ENCODE results near the gene ICAM1. TPM values are rescaled to one million over a fixed set of nuclear protein-coding genes. Genes with fewer than 3 reads are reported as not detected.

The ICAM1 gene
- total RNA-seq, 1 experiment from 2014 or later, result 1.7 TPM

- no TSS peak for BruUV-seq (replicated peaks)
- ChIA-PET CTCF (interaction anchor here (0.6 to 3.1 kb wide), 8 partner anchors 20 to 1776 kb away, joined by 3 to 15 read pairs (median 5); no protein-coding TSS in a partner anchor), POLR2A (ENCODE audit: low non-redundant PET) (interaction anchor here (0.5 to 0.7 kb wide), 2 partner anchors 22 to 131 kb away, joined by 4 read pairs; partner anchors contain the start of gene PDE4A)
- TF ChIP-seq EZH2 (IDR thresholded peaks at IDR 0.05; ENCODE audit: borderline replicate concordance, low read depth, low read length, poor library complexity, severe bottlenecking) (no peak), CTCF (conservative IDR thresholded peaks at IDR 0.05; ENCODE audit: low read depth, low read length) (no peak)
- H3K4me3 ChIP-seq (ENCODE audit: low read depth, low read length, poor library complexity, severe bottlenecking), result peak overlapping the region; percentile 47
- peaks cover 19% of the 10 kb centered on the region for H3K27me3 ChIP-seq (replicated peaks; ENCODE audit: insufficient read depth, low read depth, low read length, poor library complexity)
- peak overlapping the region; percentile 44 for H3K27ac ChIP-seq (ENCODE audit: low read depth, low read length, poor library complexity, severe bottlenecking)
- DNase-seq (ENCODE audit: low spot score), result peak; percentile 92
- H3K36me3 ChIP-seq (ENCODE audit: insufficient read depth, low read length, poor library complexity, severe bottlenecking), result no peaks in the 10 kb centered on the region
- intact Hi-C loops (cut with micrococcal nuclease; ENCODE audit: unreplicated experiment), result loop anchor here (2.0 kb wide), 1 partner anchor 44 kb away; the partner anchor contains the start of gene RAVER1
- H3K4me1 ChIP-seq (ENCODE audit: insufficient read depth, low read length, poor library complexity, severe bottlenecking), result peaks cover 56% of the 10 kb centered on the region
- no peaks in the 10 kb centered on the region for H3K9me3 ChIP-seq (ENCODE audit: low read depth, low read length, poor library complexity, severe bottlenecking)
These were observed 18.4 kb downstream of the ICAM1 start for GRCh38 chr19:10289167-10289835.

- intact Hi-C loops (cut with micrococcal nuclease; ENCODE audit: unreplicated experiment), result loop anchor here (2.0 kb wide), 1 partner anchor 43 kb away; the partner anchor contains the start of gene RAVER1
- TF ChIP-seq EZH2 (IDR thresholded peaks at IDR 0.05; ENCODE audit: borderline replicate concordance, low read depth, low read length, poor library complexity, severe bottlenecking) (no peak), CTCF (conservative IDR thresholded peaks at IDR 0.05; ENCODE audit: low read depth, low read length) (no peak)
- CTCF ChIA-PET, result interaction anchor here (0.6 to 3.1 kb wide), 8 partner anchors 20 to 1775 kb away, joined by 3 to 15 read pairs (median 5); no protein-coding TSS in a partner anchor
- DNase-seq (ENCODE audit: low spot score), result peak; percentile 75
- peaks cover 25% of the 10 kb centered on the region for H3K27me3 ChIP-seq (replicated peaks; ENCODE audit: insufficient read depth, low read depth, low read length, poor library complexity)
- no peaks in the 10 kb centered on the region for H3K36me3 ChIP-seq (ENCODE audit: insufficient read depth, low read length, poor library complexity, severe bottlenecking)
- peak within 1 kb of the TSS; percentile 47 for H3K4me3 ChIP-seq (ENCODE audit: low read depth, low read length, poor library complexity, severe bottlenecking)
- no TSS peak for BruUV-seq (replicated peaks)
- peak within 1 kb of the TSS; percentile 44 for H3K27ac ChIP-seq (ENCODE audit: low read depth, low read length, poor library complexity, severe bottlenecking)
- no peaks in the 10 kb centered on the region for H3K9me3 ChIP-seq (ENCODE audit: low read depth, low read length, poor library complexity, severe bottlenecking)
- H3K4me1 ChIP-seq (ENCODE audit: insufficient read depth, low read length, poor library complexity, severe bottlenecking), result peaks cover 56% of the 10 kb centered on the region
- POLR2A ChIA-PET (ENCODE audit: low non-redundant PET), result interaction anchor here (0.5 to 0.7 kb wide), 2 partner anchors 22 to 130 kb away, joined by 4 read pairs; partner anchors contain the start of gene PDE4A
These were observed 19.0 kb downstream of the ICAM1 start, which contains the start of gene ICAM5 for GRCh38 chr19:10289836-10290356. TSS of gene ICAM5 (plus strand) at chr19:10289952. CDS start at chr19:10290044, 92 bp downstream.

- POLR2A ChIA-PET (ENCODE audit: low non-redundant PET), result no interaction called here
- Histone ChIP-seq H3K27me3 (replicated peaks; ENCODE audit: insufficient read depth, low read depth, low read length, poor library complexity) (peaks cover 30% of the 10 kb centered on the region), H3K9me3 (ENCODE audit: low read depth, low read length, poor library complexity, severe bottlenecking) (no peaks in the 10 kb centered on the region), H3K36me3 (ENCODE audit: insufficient read depth, low read length, poor library complexity, severe bottlenecking) (no peaks in the 10 kb centered on the region), H3K27ac (ENCODE audit: low read depth, low read length, poor library complexity, severe bottlenecking) (peak overlapping the region; percentile 15), H3K4me3 (ENCODE audit: low read depth, low read length, poor library complexity, severe bottlenecking) (peak overlapping the region; percentile 47), H3K4me1 (ENCODE audit: insufficient read depth, low read length, poor library complexity, severe bottlenecking) (peaks cover 60% of the 10 kb centered on the region)
- TF ChIP-seq EZH2 (IDR thresholded peaks at IDR 0.05; ENCODE audit: borderline replicate concordance, low read depth, low read length, poor library complexity, severe bottlenecking) (no peak), CTCF (conservative IDR thresholded peaks at IDR 0.05; ENCODE audit: low read depth, low read length) (no peak)
- intact Hi-C loops (cut with micrococcal nuclease; ENCODE audit: unreplicated experiment), result no loop called here
- CTCF ChIA-PET, result interaction anchor here (0.6 to 3.1 kb wide), 3 partner anchors 21 to 89 kb away, joined by 5 to 15 read pairs (median 6); no protein-coding TSS in a partner anchor
- BruUV-seq (replicated peaks), result no TSS peak
- peak; percentile 41 for DNase-seq (ENCODE audit: low spot score)
These were observed 19.5 kb downstream of the ICAM1 start for GRCh38 chr19:10290357-10290875.
